ENCODE results near the gene HHIPL1.
"Not testable (repeated sequence)": the region's sequence is repeated elsewhere in the genome, so short reads cannot be mapped to it uniquely, and the experiment has no call there.

HHIPL1 gene

DNA sequence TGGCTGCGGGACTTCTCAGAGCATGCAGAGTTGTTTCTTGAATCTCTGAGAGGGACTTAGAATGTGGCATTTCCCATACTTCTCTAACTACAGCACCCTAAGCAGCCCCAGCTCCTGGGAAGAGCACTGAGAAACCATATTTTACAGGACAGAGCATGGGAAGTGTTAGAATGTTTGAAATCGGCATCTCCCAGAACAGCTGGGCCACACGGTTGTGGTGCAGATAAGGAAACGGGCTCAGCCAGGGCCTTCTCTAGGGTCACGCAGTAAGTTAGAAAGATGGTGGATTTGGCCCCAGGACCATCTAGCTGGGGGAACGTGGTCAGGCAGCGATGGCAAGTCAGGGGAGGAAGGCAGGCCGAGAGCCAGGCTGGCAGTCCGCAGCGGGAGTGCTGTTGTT is 10.5 kb upstream of the HHIPL1 start:
- no peak for DNase-seq (ENCODE audit: low read depth in 2 of 2)

DNA sequence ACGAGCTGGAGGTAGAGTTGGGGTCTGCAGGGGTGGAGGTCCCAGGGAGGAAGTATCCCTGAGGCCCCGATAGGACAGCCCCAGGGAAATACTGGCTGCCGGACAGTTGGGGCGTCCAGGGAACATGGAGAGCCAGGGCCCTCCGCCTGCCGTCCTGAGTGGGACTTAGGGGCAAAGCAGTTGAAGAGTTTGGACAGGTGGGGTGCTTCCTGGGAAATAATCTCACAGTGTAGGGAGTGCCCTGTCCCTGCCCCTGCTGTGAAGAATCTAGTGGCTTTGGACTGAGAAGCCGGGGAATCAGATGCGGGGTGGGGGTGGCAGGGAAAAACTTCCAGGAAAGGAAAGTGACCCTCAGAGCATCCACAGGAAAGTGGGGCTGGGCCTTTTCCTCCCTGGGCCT is 9.8 kb upstream of the HHIPL1 start:
- no peak for DNase-seq (ENCODE audit: low read depth in 2 of 2)

DNA sequence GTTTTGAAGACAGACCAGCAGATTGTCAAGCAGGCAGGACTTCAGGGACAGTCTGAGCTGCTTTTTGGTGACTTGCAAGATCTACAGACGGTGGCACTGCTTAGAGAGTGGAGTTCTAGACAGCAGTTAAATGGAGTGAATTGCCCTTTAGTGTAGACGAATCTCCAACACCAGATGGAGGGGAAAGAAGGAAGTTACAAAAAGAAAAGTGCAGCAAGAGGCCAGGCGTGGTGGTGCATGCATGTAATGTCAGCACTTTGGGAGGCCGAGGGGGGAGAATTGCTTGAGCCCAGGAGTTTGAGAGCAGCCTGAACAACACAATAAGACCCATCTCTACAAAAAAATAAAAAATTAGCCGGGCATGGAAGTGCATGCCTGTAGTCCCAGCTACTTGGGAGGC is 8.4 kb upstream of the HHIPL1 start:
- no peak for DNase-seq (ENCODE audit: low read depth in 2 of 2)

DNA sequence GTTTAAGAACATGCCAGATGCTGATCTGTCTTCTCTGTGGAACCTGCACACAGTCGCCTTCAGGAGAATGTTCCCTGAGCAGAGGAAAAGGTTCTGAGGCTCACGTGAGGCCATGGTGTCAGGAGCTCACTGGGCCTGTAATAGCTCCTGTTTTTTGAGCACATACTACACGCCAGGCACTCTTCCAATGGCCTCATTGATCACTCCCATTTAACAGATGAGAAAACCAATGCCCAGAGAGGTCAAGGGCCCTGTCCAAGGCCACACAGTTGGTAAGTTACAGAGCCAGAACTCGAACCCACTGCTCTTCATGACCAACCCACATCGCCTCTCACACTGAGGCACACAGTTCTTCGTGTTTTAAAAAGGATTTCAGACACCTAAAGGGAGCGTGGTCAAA is 7.3 kb upstream of the HHIPL1 start:
- no peak for DNase-seq (ENCODE audit: low read depth in 2 of 2)

DNA sequence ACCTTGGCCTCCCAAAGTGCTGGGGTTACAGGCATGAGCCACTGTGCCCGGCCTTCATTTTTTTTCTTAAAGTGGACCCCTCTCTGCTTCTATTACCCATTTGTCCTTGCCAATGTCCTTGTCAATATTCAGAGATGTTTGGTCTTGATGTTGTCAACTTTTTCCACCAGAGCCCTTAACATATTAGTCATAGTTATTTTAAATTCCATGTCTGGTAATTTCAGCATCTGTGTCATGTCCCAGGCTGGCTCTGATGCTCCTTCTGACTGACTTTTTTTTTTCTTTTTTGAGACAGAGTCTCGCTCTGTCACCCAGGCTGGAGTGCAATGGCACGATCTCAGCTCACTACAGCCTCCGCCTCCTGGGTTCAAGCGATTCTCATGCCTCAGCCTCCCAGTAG is 2.2 kb upstream of the HHIPL1 start:
- DNase-seq (ENCODE audit: low read depth in 2 of 2) = not testable (repeated sequence)

DNA sequence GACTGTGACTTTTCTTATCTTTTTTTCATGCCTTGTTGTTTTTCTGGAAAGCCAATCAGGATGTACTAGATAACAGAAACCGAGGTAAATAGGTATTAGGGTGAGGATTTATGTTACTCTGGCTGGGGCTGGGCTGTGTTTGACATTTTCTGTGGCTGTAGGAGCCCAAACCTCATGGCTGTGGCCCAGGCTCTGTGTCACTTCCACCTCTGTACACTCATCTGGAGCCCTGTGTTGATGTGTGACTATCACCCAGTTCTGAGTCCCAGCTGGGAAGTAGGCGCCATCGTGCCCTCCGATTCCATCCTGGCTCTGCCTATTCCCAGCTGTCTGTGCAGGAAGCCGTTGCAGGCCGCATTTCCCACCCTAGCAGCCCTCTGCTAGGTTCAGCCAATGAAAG is 1.6 kb upstream of the HHIPL1 start:
- no peak for DNase-seq (ENCODE audit: low read depth in 2 of 2)

DNA sequence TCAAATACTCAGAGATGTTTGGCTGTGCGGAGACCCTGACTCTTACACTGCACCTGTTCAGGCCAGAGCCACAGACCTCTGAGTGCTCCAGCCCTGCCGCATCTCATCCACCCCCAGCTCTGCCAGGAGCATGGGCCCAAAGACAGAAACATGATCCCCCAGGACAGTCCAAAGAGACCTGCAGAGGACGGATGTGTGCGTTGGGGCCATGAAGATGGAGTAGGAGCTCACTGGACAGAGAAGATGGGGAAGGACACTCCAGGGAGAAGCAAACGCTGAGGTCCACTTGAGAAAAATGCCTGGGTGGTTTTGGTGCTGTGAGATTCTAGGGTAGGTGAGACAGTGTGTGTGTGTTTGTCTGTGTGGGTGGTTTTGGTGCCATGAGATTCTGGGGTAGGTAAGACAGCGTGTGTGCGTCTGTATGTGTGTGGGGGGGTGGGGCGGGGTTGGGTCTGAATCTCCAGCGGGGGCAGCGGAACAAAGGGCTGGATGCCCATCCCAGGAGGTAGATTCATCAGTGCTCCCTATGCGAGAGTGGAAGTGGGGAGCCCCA is 818 bp upstream of the HHIPL1 start:
- DNase-seq (ENCODE audit: low read depth in 2 of 2) = no peak

DNA sequence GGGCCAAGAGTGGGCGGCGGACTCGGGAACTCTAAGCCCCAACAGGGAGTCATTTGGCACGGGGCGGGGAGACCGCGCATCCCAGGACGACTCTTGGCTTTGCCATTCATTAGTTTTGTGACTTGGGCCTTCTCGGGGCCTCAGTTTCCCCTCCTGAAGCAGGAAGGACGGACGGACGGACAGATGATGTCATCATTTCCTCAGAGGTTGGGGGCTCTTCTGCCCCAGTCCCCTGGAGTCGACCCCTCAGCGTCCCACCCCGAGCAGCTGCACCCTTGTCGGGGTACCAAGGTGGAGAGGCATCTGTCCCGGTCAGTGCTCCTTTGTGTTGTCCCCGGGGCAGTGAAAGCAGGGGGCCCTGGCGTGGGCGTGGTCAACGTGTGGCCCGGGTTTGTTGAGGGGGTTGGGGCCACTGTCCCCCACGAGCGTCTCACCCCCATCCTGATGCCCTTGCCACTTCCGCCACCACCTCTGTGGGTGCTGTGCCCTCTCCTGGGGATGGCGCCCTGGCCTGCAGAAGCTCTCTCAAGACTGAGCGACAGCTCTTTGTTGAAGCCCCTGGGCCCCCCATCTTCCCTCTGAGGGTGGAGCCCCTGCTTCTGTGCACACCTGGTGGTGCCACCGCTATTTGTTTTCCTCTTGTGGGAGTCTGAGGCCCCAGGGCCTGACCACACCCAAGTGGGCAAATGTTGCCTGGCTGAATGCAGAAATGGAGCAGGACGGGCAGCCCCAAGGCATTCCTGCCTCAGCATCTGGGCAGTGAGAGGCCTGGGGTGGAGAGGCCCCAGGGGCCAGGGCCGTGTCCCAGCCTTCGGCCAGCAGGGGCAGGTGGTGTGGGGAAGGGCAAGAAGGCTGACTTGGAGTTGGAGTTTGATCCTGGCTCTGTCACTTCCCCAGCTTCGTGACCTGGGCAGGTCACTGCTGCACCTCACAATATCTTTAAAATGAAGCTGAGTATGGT is 896 bp downstream of the HHIPL1 start:
- no peak for DNase-seq (ENCODE audit: low read depth in 2 of 2)

DNA sequence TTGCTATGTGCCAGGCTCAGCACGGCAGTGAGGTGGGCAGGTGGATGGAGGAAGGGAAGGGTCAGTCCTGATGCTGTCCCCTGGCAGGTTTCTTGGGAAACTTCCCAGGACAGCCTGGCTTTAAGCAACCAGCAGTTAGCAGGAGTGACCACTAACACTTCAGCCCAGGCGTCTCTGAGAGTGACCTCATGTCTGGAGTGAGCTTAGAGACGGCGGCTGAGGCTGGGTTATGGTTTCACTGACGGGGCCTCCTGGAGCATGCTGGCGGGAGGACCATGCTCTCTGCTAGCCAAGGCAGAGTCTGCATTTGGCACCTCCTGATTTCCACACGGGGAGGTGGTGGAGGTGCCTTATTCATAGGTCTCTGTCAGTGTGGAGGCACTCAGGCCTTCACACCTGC is 2.5 kb downstream of the HHIPL1 start:
- DNase-seq (ENCODE audit: low read depth in 2 of 2) = no peak

DNA sequence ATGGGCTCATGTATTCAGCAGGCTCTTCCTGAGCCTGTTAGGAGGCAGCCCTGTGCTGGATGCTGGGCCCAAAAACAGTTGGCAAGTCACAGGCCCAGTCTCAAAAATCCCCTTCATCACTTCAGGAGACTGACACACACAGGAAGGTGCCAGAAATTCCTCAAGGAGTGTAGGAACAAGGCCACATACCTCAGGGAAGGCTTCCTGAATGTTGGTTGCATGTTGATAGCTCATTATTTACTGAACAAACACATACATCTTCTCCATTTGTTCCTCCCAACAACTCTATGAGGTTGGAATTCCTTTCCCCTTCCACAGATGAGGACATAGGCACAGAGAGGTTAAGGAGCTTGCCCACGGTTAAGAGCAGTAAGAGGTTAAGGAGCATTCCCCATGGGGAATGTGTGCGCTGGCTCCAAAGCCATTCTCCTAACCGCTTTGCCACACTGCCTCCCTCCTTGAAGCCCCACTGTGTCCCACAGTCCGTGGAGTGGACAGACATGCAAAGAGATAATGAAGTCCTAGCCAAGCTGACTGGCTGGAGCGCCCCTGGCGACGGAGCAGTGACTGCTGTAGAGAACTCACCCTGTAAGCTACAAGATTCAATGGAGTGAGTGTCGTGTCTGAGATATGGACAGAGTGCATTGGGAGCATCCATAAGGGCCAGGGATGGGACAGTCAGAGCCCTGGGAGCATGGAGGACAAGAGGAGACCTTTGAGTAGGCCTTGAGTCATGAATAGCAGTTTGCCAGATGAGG is 3.3 kb downstream of the HHIPL1 start:
- DNase-seq (ENCODE audit: low read depth in 2 of 2) = no peak

DNA sequence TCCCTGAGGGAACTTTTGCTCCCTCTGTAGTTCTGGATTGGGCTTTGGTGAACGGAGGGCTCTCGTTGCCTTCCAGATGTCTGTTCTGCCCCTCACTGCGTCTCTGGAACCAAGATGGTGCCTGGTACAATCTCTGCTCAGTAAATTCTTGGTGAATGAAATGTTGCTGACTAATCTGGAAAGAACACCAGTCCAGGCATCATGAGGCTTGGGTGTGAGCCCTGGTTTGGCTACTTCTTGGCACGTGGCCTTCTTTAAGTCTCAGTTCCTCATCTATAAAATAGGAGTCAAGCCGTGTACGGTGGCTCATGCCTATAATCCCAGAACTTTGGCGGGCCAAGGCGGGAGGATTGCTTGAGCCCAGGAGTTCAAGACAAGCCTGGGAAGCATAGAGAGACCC is 4.3 kb downstream of the HHIPL1 start:
- no peak for DNase-seq (ENCODE audit: low read depth in 2 of 2)

DNA sequence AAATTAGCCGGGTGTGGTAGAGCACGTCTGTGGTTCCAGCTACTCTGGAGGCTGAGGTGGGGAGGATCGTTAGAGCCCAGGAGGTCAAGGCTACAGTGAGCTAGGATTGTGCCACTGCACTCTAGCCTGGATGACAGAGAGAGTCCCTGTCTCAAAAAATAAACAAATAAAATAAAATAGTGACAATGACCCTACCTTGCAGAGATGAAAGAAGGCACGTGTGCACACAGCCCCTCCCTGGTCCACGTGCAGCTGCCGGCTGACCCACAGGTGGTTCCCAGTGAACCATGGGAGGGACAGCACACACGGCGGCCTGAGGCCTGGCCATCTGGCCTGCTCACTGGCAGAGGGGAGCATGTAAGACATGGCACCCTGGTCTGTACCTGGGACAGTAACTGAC is 4.7 kb downstream of the HHIPL1 start:
- DNase-seq (ENCODE audit: low read depth in 2 of 2) = no peak

DNA sequence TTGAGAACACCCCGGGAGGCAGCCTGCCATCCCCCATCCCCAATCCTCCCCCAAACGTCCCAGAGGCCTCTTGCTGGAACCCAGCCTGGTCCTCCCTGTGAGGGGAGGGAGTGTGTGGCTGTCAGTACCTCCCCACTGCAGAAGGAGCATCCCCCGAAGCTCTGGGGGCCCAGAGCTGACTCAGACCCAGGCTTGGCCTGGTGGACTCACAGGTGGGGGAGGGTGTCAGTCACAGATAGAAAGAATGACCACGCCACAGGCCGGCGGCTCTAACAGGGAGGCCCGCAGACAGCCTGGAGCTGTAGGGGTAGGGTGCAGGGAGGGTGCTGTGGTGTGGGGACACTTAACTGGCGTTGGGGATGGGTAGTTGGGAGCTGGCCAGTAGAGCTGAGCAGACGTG is 5.3 kb downstream of the HHIPL1 start:
- DNase-seq (ENCODE audit: low read depth in 2 of 2) = no peak

DNA sequence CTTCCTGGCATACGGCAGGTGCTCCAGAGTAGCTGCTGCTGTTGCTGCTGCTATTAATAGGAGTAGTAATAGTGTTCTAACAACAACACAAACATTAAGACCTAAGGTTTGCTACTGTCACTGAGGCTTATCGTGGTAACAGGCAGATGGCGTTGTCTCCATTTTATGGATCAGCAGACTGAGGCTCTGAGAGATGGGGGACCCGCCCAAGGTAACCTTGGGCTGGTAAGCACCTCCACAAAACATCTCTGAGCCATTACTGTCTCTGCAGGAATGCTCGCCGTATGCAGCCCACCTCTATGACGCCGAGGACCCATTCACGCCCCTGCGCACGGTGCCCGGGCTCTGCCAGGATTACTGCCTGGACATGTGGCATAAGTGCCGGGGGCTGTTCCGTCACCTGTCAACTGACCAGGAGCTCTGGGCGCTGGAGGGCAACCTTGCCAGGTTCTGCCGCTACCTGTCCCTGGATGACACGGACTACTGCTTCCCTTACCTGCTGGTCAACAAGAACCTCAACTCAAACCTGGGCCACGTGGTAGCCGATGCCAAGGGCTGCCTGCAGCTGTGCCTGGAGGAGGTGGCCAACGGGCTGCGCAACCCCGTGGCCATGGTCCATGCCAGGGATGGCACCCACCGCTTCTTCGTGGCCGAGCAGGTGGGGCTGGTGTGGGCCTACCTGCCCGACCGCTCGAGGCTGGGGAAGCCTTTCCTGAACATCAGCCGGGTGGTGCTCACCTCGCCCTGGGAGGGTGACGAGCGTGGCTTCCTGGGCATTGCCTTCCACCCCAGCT is 7.2 kb downstream of the HHIPL1 start:
- DNase-seq (ENCODE audit: low read depth in 2 of 2) = no peak

DNA sequence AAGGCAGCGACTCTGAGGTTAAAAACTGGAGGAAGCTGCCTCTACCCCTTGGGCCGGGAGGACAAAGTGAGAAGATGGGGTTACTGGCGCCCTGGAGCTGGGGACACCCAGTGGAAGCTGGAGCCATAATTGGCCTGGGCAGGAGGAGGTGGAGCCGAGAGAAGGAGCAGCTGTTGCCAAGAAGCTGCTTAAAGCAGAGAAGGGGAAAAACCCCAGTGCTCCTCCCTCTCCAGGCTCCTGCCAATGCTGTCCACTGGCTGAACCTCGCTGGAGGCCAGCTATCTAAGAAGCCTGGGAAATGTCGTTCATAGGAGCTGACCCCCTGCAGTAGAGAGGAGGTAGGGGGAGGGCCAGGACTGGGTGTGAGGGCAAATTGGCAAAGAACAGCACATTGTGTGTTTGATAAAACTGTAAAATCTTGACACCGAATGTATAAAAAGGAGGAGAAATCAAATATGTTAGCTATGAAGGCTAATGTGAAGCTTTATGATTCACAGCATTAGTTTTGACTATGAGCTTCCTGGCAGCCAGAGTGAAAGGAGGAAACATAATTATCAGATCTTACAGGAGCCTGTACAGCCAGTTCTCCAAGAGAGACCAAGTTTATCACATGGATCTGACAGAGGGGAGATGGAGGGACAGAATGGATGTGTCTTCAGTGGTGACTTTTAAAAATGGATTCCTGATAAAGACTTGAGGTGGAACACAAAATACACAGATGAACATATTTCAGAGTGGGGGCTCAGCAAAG is 9.5 kb downstream of the HHIPL1 start:
- no peak for DNase-seq (ENCODE audit: low read depth in 2 of 2)

DNA sequence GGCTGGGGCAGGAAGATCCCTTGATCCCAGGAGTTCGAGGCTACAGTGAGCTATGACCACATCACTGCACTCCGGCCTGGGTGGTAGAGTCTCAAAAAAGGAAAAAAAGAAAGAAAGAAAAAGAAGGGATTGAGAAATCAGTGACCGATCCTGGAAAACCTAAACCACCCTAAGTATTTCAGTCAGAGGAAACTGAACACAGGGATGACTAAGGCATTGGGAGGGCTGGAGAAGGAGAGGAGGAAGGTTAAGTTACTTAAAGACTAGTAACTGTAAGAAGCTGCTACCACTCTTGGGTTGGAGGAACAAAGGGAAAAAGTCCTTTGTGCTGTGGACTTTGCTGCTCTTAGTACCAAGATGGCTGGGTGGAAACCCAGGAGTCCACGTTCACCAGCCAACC is 10.6 kb downstream of the HHIPL1 start:
- DNase-seq (ENCODE audit: low read depth in 2 of 2) = no peak

DNA sequence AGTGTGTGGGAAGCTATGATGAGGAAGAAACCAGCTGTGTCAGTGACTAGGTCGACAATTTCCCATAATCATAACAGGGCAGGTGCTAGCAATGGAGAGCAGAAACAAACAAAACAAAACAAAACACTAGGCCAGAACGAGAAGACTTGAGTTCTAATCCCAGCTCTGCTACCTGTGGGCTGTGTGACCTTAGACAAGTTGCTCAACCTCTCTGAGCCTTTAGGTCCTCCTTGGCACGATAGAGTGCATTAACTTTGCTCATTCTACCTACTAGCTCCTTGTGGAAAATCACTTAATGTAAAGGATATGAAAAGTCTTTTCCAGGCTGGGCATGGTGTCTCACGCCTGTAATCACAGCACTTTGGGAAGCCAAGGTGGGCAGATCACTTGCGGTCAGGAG is 11.2 kb downstream of the HHIPL1 start:
- DNase-seq (ENCODE audit: low read depth in 2 of 2) = no peak

DNA sequence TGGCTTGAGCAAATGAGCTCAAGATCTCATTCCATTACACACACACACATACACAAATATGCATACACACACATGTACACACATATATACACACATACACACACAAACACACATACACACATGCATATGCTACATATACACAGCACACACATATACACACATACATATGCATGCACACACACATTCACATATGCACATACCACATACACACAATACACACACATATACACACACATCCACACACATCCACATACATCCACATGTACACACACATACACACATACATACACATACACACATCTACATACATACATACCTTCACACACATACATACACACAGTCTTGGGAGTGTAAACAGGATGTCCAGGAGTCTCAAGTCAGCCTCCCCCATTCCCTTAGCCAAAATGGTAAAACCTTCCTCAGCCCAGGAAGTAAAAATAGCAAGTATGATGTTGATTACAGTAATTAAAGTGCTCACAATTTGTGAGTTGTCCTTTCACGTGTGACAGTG is 12.8 kb downstream of the HHIPL1 start:
- DNase-seq (ENCODE audit: low read depth in 2 of 2) = no peak

DNA sequence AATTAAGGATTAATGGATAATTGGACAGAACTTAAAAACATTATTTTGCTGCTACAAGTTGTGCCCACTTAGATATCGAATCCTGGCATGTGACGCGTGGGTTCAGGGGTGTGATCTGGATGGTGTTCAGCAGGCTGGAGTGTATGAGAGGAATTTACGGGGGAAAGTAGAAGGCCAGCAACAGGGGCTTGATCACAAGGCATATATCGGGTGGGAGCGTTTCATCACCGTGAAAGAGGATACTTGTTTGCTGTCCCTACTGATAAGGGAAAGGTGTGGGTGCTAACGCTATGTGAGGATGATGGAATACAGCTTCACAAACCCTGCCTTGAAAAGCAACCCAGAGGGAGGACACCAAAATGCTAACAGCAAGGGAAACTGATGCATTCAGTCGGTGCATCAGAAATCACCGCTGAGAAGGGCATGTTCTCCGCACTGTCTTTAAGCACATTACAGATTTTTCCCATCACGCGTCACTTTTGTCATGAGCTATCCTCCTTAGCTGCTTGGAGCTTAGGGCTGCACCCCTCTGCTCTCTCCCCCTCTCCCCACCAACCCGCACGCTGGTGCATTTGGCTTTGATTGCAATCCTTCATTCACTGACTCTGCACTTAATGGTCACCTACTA is 13.4 kb downstream of the HHIPL1 start:
- DNase-seq (ENCODE audit: low read depth in 2 of 2) = no peak

DNA sequence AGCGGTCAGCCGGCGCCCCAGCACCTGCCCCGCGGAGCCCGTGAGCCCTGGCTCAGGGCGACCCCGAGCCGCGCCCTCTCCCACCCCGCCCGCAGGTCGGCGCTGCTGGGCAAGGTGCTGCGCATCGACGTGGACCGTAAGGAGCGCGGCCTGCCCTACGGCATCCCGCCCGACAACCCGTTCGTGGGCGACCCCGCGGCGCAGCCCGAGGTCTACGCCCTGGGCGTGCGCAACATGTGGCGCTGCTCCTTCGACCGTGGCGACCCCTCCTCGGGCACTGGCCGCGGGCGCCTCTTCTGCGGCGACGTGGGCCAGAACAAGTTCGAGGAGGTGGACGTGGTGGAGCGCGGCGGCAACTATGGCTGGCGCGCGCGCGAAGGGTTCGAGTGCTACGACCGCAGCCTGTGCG is 14.4 kb downstream of the HHIPL1 start:
- no peak for DNase-seq (ENCODE audit: low read depth in 2 of 2)

Data from stimulated activated CD4-positive, alpha-beta T cell treated with anti-CD3 and anti-CD28 coated beads, Interleukin-1b, Interleukin-23, amount 100 ng/mL, for 1 hour (primary cell).